Right atrium auricular region (tissue), 2 donors: ENCODE data around the gene PRRC2B. TPM values are rescaled to one million over a fixed set of nuclear protein-coding genes. Genes with fewer than 3 reads are reported as not detected.

Source experiments
- DNase-seq: peaks from one replicate; pipeline ENCODE4 v3.0.0-alpha.2; 2019; ENCODE audit warnings: low spot score
- H3K27ac ChIP-seq, 2 donors: fragments of 200-600 bp; sonication (generic); 1 replicate in 1 of 2; 2 replicates in 1 of 2; pipeline ENCODE4 v1.5.1; 2016 to 2019
- H3K27me3 ChIP-seq, 2 donors: fragments of 200-600 bp; sonication (generic); one replicate each; pipeline versions ENCODE4 v1.5.1 to v1.6.0; 2017 to 2019
- H3K36me3 ChIP-seq: fragments of 200-600 bp; sonication (generic); one replicate; pipeline ENCODE4 v1.5.1; 2016
- H3K4me1 ChIP-seq, 2 donors: fragments of 200-600 bp; sonication (generic); one replicate each; pipeline versions ENCODE4 v1.5.1 to v1.6.0; 2017 to 2019
- H3K4me3 ChIP-seq, 2 donors: fragments of 200-600 bp; sonication (generic); 1 replicate in 1 of 2; 2 replicates in 1 of 2; pipeline ENCODE4 v1.5.1; 2017 to 2019; ENCODE audit warnings: mild to moderate bottlenecking in 1 of 2, moderate library complexity in 1 of 2
- H3K9me3 ChIP-seq, 2 donors: fragments of 200-600 bp; sonication (generic); one replicate each; pipeline ENCODE4 v1.5.1; 2019
- total RNA-seq, 2 donors: library from RNA; depleted of rRNA; stranded (reverse); fragments of >200 nt; gene quantifications; one replicate each; pipeline ENCODE4 v1.1.0, GENCODE V29; 2016
- TF ChIP-seq, protein P1 (sequence below), 2 donors: fragments of 200-600 bp; sonication (generic); IDR thresholded peaks; one replicate each; pipeline ENCODE4 v1.5.1; 2019; ENCODE audit warnings: antibody characterized with exemption in 2 of 2

Gene PRRC2B
- total RNA-seq, 2 donors from 2014 or later, result 76.7 to 120 TPM

DNA sequence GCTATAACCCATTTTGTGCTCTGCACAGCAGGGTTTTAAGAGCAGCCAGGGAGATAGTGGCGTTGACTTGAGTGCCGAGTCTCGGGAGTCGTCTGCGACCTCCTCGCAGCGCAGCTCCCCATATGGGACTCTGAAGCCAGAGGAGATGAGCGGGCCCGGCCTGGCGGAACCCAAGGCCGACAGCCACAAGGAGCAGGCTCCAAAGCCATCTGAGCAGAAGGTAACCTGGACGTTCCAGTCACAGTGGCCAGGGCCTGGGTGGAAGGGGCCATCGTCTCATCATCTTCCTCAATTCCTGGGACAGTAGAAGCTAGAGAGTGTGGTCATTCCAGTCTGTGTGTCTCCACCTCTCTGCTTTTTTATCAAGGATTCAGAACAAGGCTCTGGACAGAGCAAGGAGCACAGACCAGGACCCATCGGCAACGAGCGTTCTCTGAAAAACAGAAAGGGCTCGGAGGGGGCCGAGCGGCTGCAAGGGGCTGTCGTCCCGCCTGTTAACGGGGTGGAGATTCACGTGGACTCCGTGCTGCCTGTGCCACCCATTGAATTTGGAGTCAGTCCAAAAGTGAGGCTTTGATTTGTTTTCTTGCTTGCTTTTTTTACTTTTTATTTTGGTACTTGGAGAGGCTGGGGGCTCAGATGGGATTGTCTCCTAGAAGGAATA, 88.6 kb downstream of the PRRC2B start:
- Histone ChIP-seq H3K9me3 (no peaks in the 10 kb centered on the region), H3K4me1 (peaks cover 0 to 39% of the 10 kb centered on the region in 2 donors), H3K36me3 (peaks cover 97% of the 10 kb centered on the region), H3K4me3 (no peak overlapping the region), H3K27me3 (no peaks in the 10 kb centered on the region), H3K27ac (peak overlapping the region; percentile 79 to 87)
- TF ChIP-seq, protein P1, sequence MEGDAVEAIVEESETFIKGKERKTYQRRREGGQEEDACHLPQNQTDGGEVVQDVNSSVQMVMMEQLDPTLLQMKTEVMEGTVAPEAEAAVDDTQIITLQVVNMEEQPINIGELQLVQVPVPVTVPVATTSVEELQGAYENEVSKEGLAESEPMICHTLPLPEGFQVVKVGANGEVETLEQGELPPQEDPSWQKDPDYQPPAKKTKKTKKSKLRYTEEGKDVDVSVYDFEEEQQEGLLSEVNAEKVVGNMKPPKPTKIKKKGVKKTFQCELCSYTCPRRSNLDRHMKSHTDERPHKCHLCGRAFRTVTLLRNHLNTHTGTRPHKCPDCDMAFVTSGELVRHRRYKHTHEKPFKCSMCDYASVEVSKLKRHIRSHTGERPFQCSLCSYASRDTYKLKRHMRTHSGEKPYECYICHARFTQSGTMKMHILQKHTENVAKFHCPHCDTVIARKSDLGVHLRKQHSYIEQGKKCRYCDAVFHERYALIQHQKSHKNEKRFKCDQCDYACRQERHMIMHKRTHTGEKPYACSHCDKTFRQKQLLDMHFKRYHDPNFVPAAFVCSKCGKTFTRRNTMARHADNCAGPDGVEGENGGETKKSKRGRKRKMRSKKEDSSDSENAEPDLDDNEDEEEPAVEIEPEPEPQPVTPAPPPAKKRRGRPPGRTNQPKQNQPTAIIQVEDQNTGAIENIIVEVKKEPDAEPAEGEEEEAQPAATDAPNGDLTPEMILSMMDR (IDR thresholded peaks at IDR 0.05), result no peak
- DNase-seq, result no peak

DNA sequence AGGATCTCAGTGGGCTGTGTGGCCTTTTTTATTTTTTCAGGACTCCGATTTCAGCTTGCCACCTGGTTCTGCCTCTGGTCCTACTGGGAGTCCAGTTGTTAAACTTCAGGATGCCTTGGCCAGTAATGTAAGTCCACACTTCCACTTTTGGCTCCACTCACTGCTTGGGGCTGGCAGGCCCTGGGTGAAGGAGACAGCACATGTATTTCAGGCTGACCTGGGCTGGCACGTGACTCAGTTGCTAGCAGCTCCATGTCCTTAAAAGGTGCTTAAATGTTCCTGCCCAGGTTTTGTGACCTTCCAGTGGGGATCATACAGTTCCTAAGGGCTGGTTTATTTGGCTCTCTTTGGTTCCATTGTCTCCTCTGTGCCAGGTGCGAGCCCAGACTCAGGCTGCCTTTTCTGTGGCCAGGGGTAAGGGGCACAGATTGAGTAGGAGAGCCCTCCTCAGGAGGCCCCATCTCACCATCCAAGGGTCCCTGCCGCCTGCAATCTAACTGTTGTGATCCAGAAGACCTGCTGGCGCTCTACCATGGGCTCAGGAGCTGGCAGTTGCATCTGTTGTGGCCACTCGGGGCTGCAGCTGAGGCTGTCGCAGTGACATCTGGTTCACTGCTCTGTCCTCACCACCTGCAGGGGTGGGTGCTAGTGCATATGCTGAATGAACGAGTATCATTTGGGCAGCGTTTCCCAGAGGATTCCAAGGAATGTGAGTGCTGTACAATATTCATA, 89.6 kb downstream of the PRRC2B start:
- Histone ChIP-seq H3K9me3 (no peaks in the 10 kb centered on the region), H3K4me1 (peaks cover 0 to 38% of the 10 kb centered on the region in 2 donors), H3K27me3 (no peaks in the 10 kb centered on the region), H3K36me3 (peaks cover 97% of the 10 kb centered on the region), H3K27ac (peak overlapping the region; percentile 79 to 87), H3K4me3 (no peak overlapping the region)
- DNase-seq, result peak; percentile 75
- TF ChIP-seq, protein P1 (IDR thresholded peaks at IDR 0.05), result no peak

DNA sequence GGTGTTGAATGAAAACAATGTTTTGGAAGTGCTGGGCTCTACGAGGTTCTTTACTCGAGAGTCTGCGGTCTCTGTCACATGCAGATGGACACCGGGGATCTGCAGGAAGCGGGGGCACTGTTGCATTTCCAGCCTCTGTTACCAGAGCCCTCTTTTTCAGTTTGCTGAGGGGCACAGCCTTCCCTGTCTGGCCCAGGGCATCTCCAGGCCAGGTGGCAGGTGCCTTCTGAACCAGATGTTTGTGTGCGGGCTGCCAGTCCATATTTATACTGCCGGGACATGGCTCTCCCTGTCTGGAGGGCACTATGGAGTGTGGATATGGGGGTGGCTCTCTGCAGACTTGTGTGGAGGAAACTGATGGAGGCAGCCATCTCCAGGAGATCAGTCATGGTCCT, 90.2 kb downstream of the PRRC2B start:
- Histone ChIP-seq H3K4me3 (no peak overlapping the region), H3K36me3 (peaks cover 97% of the 10 kb centered on the region), H3K27ac (peak overlapping the region; percentile 79 to 87), H3K27me3 (no peaks in the 10 kb centered on the region), H3K9me3 (no peaks in the 10 kb centered on the region), H3K4me1 (peaks cover 0 to 38% of the 10 kb centered on the region in 2 donors)
- TF ChIP-seq, protein P1 (IDR thresholded peaks at IDR 0.05), result no peak
- no peak for DNase-seq

DNA sequence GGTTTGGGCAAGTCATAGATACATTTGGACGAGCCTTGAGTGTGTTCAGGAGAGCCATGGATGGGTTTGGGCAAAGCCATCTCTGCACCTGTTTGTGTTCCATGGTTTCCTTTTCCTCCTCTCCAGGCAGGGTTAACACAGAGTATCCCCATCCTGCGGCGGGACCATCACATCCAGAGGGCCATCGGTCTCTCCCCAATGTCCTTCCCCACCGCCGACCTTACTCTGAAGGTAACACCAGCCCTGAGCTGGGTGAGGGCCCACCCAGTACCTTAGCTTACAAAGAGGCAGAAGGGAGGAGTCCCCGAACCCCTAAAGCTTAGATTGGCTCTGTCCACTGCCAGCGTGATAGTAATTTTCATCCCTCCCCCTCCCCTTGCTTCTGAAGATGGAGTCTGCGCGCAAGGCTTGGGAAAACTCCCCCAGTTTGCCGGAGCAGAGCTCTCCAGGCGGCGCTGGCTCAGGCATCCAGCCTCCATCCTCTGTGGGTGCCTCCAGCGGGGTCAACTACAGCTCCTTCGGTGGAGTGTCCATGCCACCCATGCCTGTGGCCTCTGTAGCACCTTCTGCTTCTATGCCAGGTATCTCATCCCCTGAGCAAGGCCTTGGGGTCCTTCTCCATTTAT, 90.8 kb downstream of the PRRC2B start:
- H3K27ac ChIP-seq, result peak overlapping the region; percentile 79 to 87
- DNase-seq, result no peak
- no peaks in the 10 kb centered on the region for H3K9me3 ChIP-seq
- no peaks in the 10 kb centered on the region for H3K27me3 ChIP-seq
- peaks cover 0 to 38% of the 10 kb centered on the region in 2 donors for H3K4me1 ChIP-seq
- no peak overlapping the region for H3K4me3 ChIP-seq
- TF ChIP-seq, protein P1 (IDR thresholded peaks at IDR 0.05), result no peak
- H3K36me3 ChIP-seq, result peaks cover 97% of the 10 kb centered on the region

DNA sequence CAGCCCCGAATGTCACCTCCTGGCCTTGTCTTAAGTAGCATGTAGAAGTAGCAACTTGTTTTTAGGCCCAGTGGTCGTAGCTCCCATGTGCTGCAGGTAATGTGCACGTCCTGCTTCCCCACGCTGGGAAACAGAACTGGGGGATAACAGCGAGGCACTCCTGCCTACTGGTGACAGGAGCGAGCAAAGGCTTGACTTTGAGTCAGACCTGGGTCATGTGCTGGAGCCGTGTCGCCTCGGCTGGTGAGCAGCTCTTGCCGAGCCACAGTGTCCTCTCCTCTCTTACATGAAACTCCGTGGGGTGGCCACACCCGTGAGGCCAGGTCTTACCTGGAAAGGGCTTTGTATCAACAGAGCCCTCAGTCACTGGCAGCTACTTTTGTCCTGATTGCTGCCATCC, 91.3 kb downstream of the PRRC2B start:
- TF ChIP-seq, protein P1 (IDR thresholded peaks at IDR 0.05), result no peak
- no peak overlapping the region for H3K4me3 ChIP-seq
- DNase-seq, result no peak
- H3K4me1 ChIP-seq, result peaks cover 0 to 38% of the 10 kb centered on the region in 2 donors
- H3K36me3 ChIP-seq, result peaks cover 97% of the 10 kb centered on the region
- H3K9me3 ChIP-seq, result no peaks in the 10 kb centered on the region
- H3K27me3 ChIP-seq, result no peaks in the 10 kb centered on the region
- peak overlapping the region; percentile 79 to 87 for H3K27ac ChIP-seq
